Measurements from ENCODE around the gene TLE5. TPM values are rescaled to one million over a fixed set of nuclear protein-coding genes. Genes with fewer than 3 reads are reported as not detected.
"Not testable (repeated sequence)": the region's sequence is repeated elsewhere in the genome, so short reads cannot be mapped to it uniquely, and the experiment has no call there.

TLE5 gene
- total RNA-seq, 4 donors from 2014 or later: 449 to 1,111 (median 479) TPM

DNA sequence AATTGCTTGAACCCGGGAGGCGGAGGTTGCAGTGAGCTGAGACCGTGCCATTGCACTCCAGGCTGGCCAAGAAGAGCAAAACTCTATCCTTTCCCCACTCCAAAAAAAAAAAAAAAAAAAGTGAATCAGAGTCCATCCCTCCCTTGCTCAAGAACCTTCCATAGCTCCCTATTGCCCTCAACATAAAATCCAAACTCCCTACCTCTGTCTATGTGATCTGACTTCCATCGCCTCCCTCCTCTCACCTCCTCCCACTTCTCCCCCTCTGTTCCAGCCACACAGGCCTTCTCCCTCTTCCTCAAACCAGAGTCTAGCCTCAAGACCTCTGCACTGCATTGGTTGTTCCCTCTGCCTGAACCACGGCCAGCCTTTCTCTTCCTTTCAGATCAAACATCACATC is 23.2 kb downstream of the TLE5 start:
- no peak for DNase-seq (ENCODE audit: low spot score in 2 of 2)
- Histone ChIP-seq H3K27ac (peak overlapping the region in 2 of 4 donors; percentile 36 to 41), H3K4me1 (peaks cover 0 to 41% (median 19%) of the 10 kb centered on the region in 4 donors), H3K36me3 (no peaks in the 10 kb centered on the region), H3K9me3 (no peaks in the 10 kb centered on the region), H3K4me3 (no peak overlapping the region), H3K27me3 (no peaks in the 10 kb centered on the region)
- TF ChIP-seq, protein P1, sequence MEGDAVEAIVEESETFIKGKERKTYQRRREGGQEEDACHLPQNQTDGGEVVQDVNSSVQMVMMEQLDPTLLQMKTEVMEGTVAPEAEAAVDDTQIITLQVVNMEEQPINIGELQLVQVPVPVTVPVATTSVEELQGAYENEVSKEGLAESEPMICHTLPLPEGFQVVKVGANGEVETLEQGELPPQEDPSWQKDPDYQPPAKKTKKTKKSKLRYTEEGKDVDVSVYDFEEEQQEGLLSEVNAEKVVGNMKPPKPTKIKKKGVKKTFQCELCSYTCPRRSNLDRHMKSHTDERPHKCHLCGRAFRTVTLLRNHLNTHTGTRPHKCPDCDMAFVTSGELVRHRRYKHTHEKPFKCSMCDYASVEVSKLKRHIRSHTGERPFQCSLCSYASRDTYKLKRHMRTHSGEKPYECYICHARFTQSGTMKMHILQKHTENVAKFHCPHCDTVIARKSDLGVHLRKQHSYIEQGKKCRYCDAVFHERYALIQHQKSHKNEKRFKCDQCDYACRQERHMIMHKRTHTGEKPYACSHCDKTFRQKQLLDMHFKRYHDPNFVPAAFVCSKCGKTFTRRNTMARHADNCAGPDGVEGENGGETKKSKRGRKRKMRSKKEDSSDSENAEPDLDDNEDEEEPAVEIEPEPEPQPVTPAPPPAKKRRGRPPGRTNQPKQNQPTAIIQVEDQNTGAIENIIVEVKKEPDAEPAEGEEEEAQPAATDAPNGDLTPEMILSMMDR (IDR thresholded peaks at IDR 0.05): no peak
- TF ChIP-seq POLR2A (IDR thresholded peaks at IDR 0.05): no peak
- TF ChIP-seq EP300 (IDR thresholded peaks at IDR 0.05): no peak
- 85% methylated on average over 5 of the region's 5 CpGs for WGBS, 2 donors

DNA sequence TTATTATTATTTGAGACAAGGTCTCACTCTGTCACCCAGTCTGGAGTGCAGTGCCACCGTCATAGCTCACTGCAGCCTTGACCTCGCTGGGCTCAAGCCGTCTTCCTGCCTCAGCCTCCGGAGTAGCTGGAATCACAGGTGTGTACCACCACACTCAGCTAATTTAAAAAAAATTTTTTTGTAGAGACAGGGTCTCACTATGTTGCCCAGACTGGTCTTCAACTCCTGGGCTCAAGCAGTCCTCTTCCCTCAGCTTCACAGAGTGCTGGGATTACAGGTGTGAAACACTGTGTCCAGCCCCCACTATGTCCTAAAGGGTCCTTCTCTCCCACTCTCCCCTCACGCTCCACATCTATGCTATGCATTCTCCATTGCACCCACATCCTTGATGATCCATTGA is 24.1 kb downstream of the TLE5 start:
- Histone ChIP-seq H3K9me3 (no peaks in the 10 kb centered on the region), H3K27me3 (no peaks in the 10 kb centered on the region), H3K27ac (no peak overlapping the region), H3K4me3 (no peak overlapping the region), H3K4me1 (peaks cover 0 to 50% (median 19%) of the 10 kb centered on the region in 4 donors), H3K36me3 (no peaks in the 10 kb centered on the region)
- 78 to 79% methylated on average over 5 of the region's 5 CpGs for WGBS, 2 donors
- no peak for DNase-seq (ENCODE audit: low spot score in 2 of 2)
- TF ChIP-seq EP300 (IDR thresholded peaks at IDR 0.05) (no peak), POLR2A (IDR thresholded peaks at IDR 0.05) (no peak)
- TF ChIP-seq, protein P1 (IDR thresholded peaks at IDR 0.05): no peak

DNA sequence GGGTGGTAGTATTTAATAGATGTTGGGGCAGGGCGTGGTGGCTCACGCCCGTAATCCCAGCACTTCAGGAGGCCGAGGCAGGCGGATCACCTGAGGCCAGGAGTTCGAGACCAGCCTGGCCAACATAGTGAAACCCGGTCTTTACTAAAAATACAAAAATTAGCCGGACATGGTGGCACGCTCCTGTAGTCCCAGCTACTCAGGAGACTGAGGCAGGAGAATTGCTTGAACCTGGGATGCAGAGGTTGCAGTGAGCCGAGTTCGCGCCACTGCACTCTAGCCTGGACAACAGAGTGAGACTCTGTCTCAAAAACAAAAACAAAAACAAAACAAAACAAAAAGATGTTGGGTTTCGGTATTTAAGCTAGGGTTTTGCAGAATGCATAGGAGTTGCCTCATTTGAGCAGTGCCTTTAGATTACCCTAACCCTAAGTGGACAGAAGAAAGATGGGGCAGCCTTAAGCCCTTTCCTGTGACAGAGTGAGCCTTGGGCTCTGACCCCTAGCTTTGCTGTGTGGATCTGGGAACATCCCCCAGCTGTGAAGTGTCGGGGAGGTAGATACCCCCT is 25.2 kb downstream of the TLE5 start:
- H3K27ac ChIP-seq: peak overlapping the region; percentile 89 to 98 (median 94)
- H3K9me3 ChIP-seq; H3K36me3 ChIP-seq; H3K27me3 ChIP-seq; DNase-seq (ENCODE audit: low spot score in 2 of 2): not testable (repeated sequence)
- peak overlapping the region in 1 of 4 donors; percentile 59 for H3K4me3 ChIP-seq
- peaks cover 0 to 39% (median 15%) of the 10 kb centered on the region in 4 donors for H3K4me1 ChIP-seq
- 63 to 68% methylated on average over 14 of the region's 14 CpGs for WGBS, 2 donors

DNA sequence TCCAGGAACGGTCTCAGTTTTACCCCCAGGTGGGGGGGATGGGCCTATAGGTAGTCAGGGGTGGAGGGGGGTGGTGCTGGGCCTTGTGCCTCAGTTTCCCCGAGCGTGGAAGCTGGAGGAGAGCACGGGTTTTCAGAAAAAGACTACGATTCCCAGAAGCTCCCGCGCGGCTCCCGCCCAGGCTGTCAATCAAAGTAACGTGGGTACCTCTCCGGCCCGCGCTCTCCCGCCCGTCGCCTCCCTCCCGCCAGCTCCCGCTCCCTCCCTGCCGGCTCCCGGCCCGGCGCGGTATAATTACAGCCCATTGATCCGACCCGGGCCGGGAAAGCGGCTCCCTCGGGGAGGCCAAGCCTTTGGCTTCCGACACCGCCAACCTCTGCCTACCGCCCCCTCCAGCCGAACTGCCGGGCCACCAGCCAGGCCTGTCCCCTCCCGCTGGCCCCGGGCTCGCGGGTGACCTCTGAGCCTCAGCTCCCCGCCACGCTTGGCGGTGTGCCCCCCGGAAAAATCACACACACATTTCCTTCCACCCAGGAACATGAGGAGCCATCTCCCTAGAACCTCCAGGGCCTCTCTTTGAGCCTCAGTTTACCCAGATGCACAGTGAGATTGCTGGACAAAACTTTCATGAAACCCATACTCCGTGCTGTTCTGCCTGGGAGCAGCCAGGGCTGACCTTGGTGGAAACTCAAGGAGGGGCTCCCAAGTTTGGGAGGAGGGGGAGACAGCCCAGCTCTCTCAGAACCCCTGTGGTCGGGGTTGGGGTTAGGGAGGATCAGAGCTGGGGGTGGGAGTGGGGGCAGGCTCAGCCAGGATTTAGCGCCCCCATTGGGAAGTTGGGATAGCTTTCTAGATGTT is 25.9 kb downstream of the TLE5 start:
- WGBS, 2 donors: 0 to 1% methylated on average over 15 to 29 of the region's 44 CpGs
- peaks cover 0 to 34% (median 13%) of the 10 kb centered on the region in 4 donors for H3K4me1 ChIP-seq

DNA sequence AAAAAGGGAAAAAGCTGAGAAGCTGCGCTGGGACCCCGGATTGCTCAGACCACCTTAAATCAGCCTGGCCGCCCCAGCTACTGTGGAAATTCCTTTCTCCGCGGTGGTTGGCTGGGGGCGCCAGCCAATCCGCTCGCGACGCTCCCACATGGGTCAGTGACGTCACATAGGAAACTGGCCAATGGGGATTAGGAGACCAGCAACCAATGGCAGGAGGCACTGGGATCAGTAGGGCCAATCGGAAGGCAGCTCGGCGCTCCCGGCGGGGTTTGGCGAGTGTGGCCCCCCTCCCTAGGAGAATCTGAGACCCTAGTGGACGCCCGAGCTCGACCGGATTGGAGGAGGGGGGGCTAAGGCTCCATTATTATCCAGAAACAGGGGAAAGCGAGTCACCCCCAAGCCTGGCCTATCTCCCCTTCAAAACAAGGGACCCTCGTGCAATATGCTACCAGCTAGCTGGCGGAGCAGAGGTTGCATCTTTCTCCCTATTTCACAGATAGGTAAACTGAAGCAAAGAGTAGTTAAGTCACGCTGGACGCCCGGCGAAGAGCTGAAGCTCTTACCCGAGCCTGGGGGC is 26.7 kb downstream of the TLE5 start:
- peak overlapping the region; percentile 89 to 98 (median 94) for H3K27ac ChIP-seq
- H3K36me3 ChIP-seq: no peaks in the 10 kb centered on the region
- TF ChIP-seq POLR2A (IDR thresholded peaks at IDR 0.05): peak; percentile 46 to 81
- peak; percentile 56 to 88 for TF ChIP-seq EP300 (IDR thresholded peaks at IDR 0.05)
- TF ChIP-seq, protein P1 (IDR thresholded peaks at IDR 0.05): peak in 2 of 5 experiments; percentile 42 to 52
- H3K4me1 ChIP-seq: peaks cover 0 to 35% (median 13%) of the 10 kb centered on the region in 4 donors
- no peaks in the 10 kb centered on the region for H3K9me3 ChIP-seq
- peak overlapping the region; percentile 41 to 64 (median 52) for H3K4me3 ChIP-seq
- WGBS, 2 donors: 0 to 1% methylated on average over 17 to 26 of the region's 29 CpGs
- H3K27me3 ChIP-seq: no peaks in the 10 kb centered on the region
- peak; percentile 97 to 100 for DNase-seq (ENCODE audit: low spot score in 2 of 2)

More for the DNA sequence above, 25.9 kb downstream of the TLE5 start:
- peak overlapping the region; percentile 89 to 98 (median 94) for H3K27ac ChIP-seq
- DNase-seq (ENCODE audit: low spot score in 2 of 2): peak; percentile 86 to 94
- H3K36me3 ChIP-seq: no peaks in the 10 kb centered on the region
- peak overlapping the region; percentile 41 to 64 (median 52) for H3K4me3 ChIP-seq
- H3K27me3 ChIP-seq: no peaks in the 10 kb centered on the region
- H3K9me3 ChIP-seq: no peaks in the 10 kb centered on the region
- TF ChIP-seq POLR2A (IDR thresholded peaks at IDR 0.05): peak in 1 of 2 donors; percentile 13
- TF ChIP-seq EP300 (IDR thresholded peaks at IDR 0.05): peak; percentile 53 to 81
- TF ChIP-seq, protein P1 (IDR thresholded peaks at IDR 0.05): peak in 1 of 5 experiments; percentile 20

Measured in tibial nerve (tissue), 4 donors.